ENCODE data around the gene FGFR2. TPM values are rescaled to one million over a fixed set of nuclear protein-coding genes. Genes with fewer than 3 reads are reported as not detected.

The FGFR2 gene
- total and polyA plus RNA-seq, 2 of the 4 experiments (the other 2 are of a cell fraction) = not detected

DNA sequence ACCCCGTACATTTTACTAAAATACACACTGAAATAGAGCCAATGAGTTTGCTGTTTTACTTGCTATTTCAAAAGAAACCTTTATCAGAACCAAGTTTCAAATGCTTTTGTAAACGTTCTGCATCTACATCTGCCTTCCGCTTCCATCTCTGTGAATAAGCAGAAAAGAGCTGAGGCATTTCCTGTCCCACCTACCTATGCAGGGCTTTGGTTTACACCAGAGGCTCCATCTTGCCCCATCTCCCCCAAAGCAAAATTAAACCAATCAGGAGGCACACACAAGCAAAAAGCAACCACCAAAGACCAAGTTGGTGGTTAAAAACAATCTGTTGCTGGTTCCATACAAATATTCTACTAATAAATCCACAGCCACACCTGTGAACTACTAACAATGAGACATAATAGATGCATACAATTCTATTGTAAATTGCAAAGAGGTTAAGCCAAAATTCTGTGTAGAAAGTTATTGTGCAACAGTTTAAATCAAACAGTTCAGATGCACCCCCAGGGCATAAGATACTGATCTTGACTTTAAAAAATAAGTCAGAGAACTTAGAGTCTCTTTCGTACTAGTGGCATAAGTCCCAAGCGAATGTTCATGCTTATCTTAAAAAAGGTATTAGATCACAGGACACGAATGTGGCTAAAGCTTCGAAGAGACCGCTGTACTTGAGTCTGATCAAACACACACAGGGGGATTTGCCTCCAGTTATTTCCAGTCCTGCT lies 83.9 kb downstream of the FGFR2 start:
- Histone ChIP-seq H4K20me1 (ENCODE audit: insufficient read depth, low read length) (no peaks in the 10 kb centered on the region), H2BK120ac (ENCODE audit: low read depth, low read length) (no peak overlapping the region), H2AFZ (replicated peaks; ENCODE audit: low read length, poor library complexity) (no peak overlapping the region), H3K23ac (ENCODE audit: low read depth, low read length) (no peak overlapping the region), H3K4me2 (ENCODE audit: low read depth, low read length) (no peak overlapping the region), H2AK9ac (replicated peaks; ENCODE audit: low read depth, low read length, poor library complexity) (no peak overlapping the region), H3K27ac (ENCODE audit: insufficient read depth, low read length) (no peak overlapping the region), H3K36me3 (ENCODE audit: control insufficient read depth, insufficient read depth, low read length) (no peaks in the 10 kb centered on the region), H2BK5ac (ENCODE audit: low read depth, low read length, poor library complexity, severe bottlenecking) (no peak overlapping the region), H2BK20ac (ENCODE audit: low read depth, low read length) (no peak overlapping the region), H3K56ac (ENCODE audit: extremely low read depth, insufficient read depth, low read length) (no peak overlapping the region), H4K5ac (ENCODE audit: low read depth, low read length) (no peak overlapping the region), H3K14ac (replicated peaks; ENCODE audit: low read depth, low read length) (no peak overlapping the region), H3K4me3 (ENCODE audit: insufficient read depth, low read depth, low read length) (no peak overlapping the region), H3K27me3 (ENCODE audit: control insufficient read depth, insufficient read depth, low read length) (no peaks in the 10 kb centered on the region), H2BK15ac (ENCODE audit: low read depth, low read length) (no peak overlapping the region), H3K4ac (ENCODE audit: low read depth, low read length) (no peak overlapping the region), H3K18ac (ENCODE audit: low read depth, low read length) (no peak overlapping the region), H4K91ac (ENCODE audit: insufficient read depth, low read depth, low read length) (no peak overlapping the region), H4K8ac (ENCODE audit: low read depth in 2 of 2, low read length in 2 of 2) (no peak overlapping the region), H2AK5ac (ENCODE audit: low read depth, low read length) (no peak overlapping the region), H3K79me1 (ENCODE audit: low read depth in 1 of 2, low read length in 2 of 2) (no peaks in the 10 kb centered on the region), H3K9me3 (ENCODE audit: control insufficient read depth, insufficient read depth, low read length) (peaks cover 33% of the 10 kb centered on the region), H3K9ac (ENCODE audit: low read depth, low read length) (no peak overlapping the region), H3K4me1 (ENCODE audit: control insufficient read depth, insufficient read depth, low read length) (no peaks in the 10 kb centered on the region), H3K9me1 (ENCODE audit: insufficient read depth, low read length) (no peaks in the 10 kb centered on the region)
- BruUV-seq (replicated peaks) = no TSS peak
- DNase-seq (no peak), ATAC-seq (ENCODE audit: low read depth) (no peak)
- dilution Hi-C loops (cut with HindIII; ENCODE audit: low sequenced_read_pairs, unreplicated experiment) = no loop called here
- ChIA-PET POLR2A (ENCODE audit: unreplicated experiment) (no interaction called here), CTCF (no interaction called here)
- TF ChIP-seq, protein P1, sequence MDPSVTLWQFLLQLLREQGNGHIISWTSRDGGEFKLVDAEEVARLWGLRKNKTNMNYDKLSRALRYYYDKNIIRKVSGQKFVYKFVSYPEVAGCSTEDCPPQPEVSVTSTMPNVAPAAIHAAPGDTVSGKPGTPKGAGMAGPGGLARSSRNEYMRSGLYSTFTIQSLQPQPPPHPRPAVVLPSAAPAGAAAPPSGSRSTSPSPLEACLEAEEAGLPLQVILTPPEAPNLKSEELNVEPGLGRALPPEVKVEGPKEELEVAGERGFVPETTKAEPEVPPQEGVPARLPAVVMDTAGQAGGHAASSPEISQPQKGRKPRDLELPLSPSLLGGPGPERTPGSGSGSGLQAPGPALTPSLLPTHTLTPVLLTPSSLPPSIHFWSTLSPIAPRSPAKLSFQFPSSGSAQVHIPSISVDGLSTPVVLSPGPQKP (IDR thresholded peaks at IDR 0.05; ENCODE audit: borderline replicate concordance, low read depth, low read length) = no peak
- TF ChIP-seq MAFK (IDR thresholded peaks at IDR 0.05; ENCODE audit: low read depth, low read length) = no peak
- TF ChIP-seq MXI1 (IDR thresholded peaks at IDR 0.05; ENCODE audit: borderline replicate concordance, low read depth, low read length) = no peak
- TF ChIP-seq, protein P2, sequence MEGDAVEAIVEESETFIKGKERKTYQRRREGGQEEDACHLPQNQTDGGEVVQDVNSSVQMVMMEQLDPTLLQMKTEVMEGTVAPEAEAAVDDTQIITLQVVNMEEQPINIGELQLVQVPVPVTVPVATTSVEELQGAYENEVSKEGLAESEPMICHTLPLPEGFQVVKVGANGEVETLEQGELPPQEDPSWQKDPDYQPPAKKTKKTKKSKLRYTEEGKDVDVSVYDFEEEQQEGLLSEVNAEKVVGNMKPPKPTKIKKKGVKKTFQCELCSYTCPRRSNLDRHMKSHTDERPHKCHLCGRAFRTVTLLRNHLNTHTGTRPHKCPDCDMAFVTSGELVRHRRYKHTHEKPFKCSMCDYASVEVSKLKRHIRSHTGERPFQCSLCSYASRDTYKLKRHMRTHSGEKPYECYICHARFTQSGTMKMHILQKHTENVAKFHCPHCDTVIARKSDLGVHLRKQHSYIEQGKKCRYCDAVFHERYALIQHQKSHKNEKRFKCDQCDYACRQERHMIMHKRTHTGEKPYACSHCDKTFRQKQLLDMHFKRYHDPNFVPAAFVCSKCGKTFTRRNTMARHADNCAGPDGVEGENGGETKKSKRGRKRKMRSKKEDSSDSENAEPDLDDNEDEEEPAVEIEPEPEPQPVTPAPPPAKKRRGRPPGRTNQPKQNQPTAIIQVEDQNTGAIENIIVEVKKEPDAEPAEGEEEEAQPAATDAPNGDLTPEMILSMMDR (conservative IDR thresholded peaks at IDR 0.05; ENCODE audit: low read depth, low read length) = no peak
- TF ChIP-seq RAD21 (IDR thresholded peaks at IDR 0.05; ENCODE audit: low read length) = no peak
- no peak for TF ChIP-seq SMC3 (IDR thresholded peaks at IDR 0.05; ENCODE audit: low read depth, low read length)
- no peak for TF ChIP-seq FOS (IDR thresholded peaks at IDR 0.05; ENCODE audit: low read depth, low read length)
- no peak for TF ChIP-seq RCOR1 (IDR thresholded peaks at IDR 0.05; ENCODE audit: insufficient replicate concordance, low read length)
- no peak for TF ChIP-seq CHD1 (IDR thresholded peaks at IDR 0.05; ENCODE audit: low read depth, low read length)
- no peak for TF ChIP-seq NFE2L2 (IDR thresholded peaks at IDR 0.05; ENCODE audit: low read depth, low read length)
- TF ChIP-seq POLR2A (IDR thresholded peaks at IDR 0.05; ENCODE audit: low read depth, low read length) = no peak
- no peak for TF ChIP-seq BHLHE40 (IDR thresholded peaks at IDR 0.05; ENCODE audit: low read depth, low read length)
- TF ChIP-seq MAZ (IDR thresholded peaks at IDR 0.05; ENCODE audit: borderline replicate concordance, low read depth, low read length) = no peak
- TF ChIP-seq RFX5 (IDR thresholded peaks at IDR 0.05; ENCODE audit: low read depth, low read length) = no peak
- TF ChIP-seq, protein P3, sequence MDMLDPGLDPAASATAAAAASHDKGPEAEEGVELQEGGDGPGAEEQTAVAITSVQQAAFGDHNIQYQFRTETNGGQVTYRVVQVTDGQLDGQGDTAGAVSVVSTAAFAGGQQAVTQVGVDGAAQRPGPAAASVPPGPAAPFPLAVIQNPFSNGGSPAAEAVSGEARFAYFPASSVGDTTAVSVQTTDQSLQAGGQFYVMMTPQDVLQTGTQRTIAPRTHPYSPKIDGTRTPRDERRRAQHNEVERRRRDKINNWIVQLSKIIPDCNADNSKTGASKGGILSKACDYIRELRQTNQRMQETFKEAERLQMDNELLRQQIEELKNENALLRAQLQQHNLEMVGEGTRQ (IDR thresholded peaks at IDR 0.05; ENCODE audit: low read depth, low read length) = no peak
- no peak for TF ChIP-seq CEBPB (IDR thresholded peaks at IDR 0.05; ENCODE audit: low read depth, low read length)
- intact Hi-C loops (cut with micrococcal nuclease) = no loop called here
- in situ Hi-C loops (cut with MboI; ENCODE audit: low sequenced_read_pairs) = no loop called here
- WGBS, 2 experiments (ENCODE audit: extremely low coverage in 2 of 2, insufficient read length in 1 of 2) = 55% methylated on average over 5 of the region's 8 CpGs; no CpG with 5 or more reads in 1 of the 2 experiments

Data from IMR-90 (cell line).